HepG2 (cell line): ENCODE results near the gene BSG. TPM values are rescaled to one million over a fixed set of nuclear protein-coding genes. Genes with fewer than 3 reads are reported as not detected.

Experiments
- ATAC-seq: fragments of 200-7000 bp; cut with Tn5 transposase; 3 replicates; pipeline ENCODE4 v1.9.1; 2020; ENCODE audit warnings: mild to moderate bottlenecking, moderate library complexity
- BruUV-seq: library from RNA; stranded (reverse); fragments of 400-500 nt; replicated peaks from 2 replicates; lab custom pipeline; 2021; lab: Mats Ljungman, UMichigan
- CTCF ChIA-PET: fragments of 300-600 bp; formaldehyde crosslinking; extraction: SDS; loops from one replicate; lab custom pipeline; 2021; ENCODE audit warnings: low total read pairs, inconsistent platforms, low intra/inter-chr PET ratio; lab: Yijun Ruan, JAX
- POLR2A ChIA-PET: fragments of 350-600 bp; sonication (Branson Sonifier 250); formaldehyde crosslinking; loops from one replicate; lab custom pipeline; 2020; ENCODE audit warnings: antibody characterized with exemption, inconsistent platforms; lab: Yijun Ruan, JAX
- DNase-seq: peaks from one replicate; pipeline ENCODE4 v3.0.0-alpha.2; 2015; ENCODE audit warnings: low spot score
- FAIRE-seq: peaks from 3 replicates; lab custom pipeline; 2011; peaks lifted over from hg19 to GRCh38; lab: Jason Lieb, UNC
- H2AFZ ChIP-seq: one replicate; pipeline ENCODE4 v1.6.1; 2011; ENCODE audit warnings: low read length, inconsistent platforms
- H3K27ac ChIP-seq: fragments of 300-600 bp; 3 replicates; pipeline ENCODE4 v1.8.0; 2011; ENCODE audit warnings: mixed run types, mild to moderate bottlenecking, mixed read lengths, low read length, inconsistent platforms; ENCODE audit not compliant: insufficient read depth; ENCODE audit errors: extremely low read length
- H3K27me3 ChIP-seq, 2 experiments: fragments of 200-600 bp in 1 of 2; 2 replicates in 1 of 2; 3 replicates in 1 of 2; pipeline versions ENCODE4 v1.6.0 to v1.8.0; 2011; ENCODE audit warnings: low read length in 2 of 2, mild to moderate bottlenecking in 2 of 2, moderate library complexity in 2 of 2, inconsistent platforms in 1 of 2; ENCODE audit not compliant: insufficient read depth in 2 of 2, control insufficient read depth in 1 of 2
- H3K36me3 ChIP-seq, 2 experiments: fragments of 200-600 bp in 1 of 2; replicated peaks in 1 of 2; 2 replicates in 1 of 2; 3 replicates in 1 of 2; pipeline versions ENCODE4 v1.5.1 to v1.8.0; 2011; ENCODE audit warnings: low read length in 2 of 2, inconsistent platforms in 1 of 2; ENCODE audit not compliant: insufficient read depth in 2 of 2, control insufficient read depth in 1 of 2
- H3K4me1 ChIP-seq: 2 replicates; pipeline ENCODE4 v1.5.1; 2012; ENCODE audit warnings: low read length, inconsistent platforms; ENCODE audit not compliant: insufficient read depth
- H3K4me2 ChIP-seq: 2 replicates; pipeline ENCODE4 v1.6.0; 2011; ENCODE audit warnings: low read depth, low read length, inconsistent platforms
- H3K4me3 ChIP-seq, 3 experiments: fragments of 200-600 bp in 1 of 3; sonication (generic), shearing (Covaris generic) in 1 of 3; replicated peaks in 1 of 3; 2 replicates each; pipeline ENCODE4 v1.5.1; 2011 to 2016; ENCODE audit warnings: low read length in 3 of 3, inconsistent platforms in 2 of 3, low read depth in 2 of 3, mild to moderate bottlenecking in 2 of 3, control low read depth in 1 of 3, mixed read lengths in 1 of 3; ENCODE audit not compliant: insufficient read depth in 1 of 3
- H3K79me2 ChIP-seq: one replicate; pipeline ENCODE4 v1.6.1; 2011; ENCODE audit warnings: low read length, inconsistent platforms; ENCODE audit not compliant: insufficient read depth
- H3K9ac ChIP-seq: 2 replicates; pipeline ENCODE4 v1.6.0; 2011; ENCODE audit warnings: mild to moderate bottlenecking, low read depth, low read length, inconsistent platforms; ENCODE audit not compliant: insufficient read depth
- H3K9me3 ChIP-seq: 2 replicates; pipeline ENCODE4 v1.5.1; 2012; ENCODE audit warnings: mild to moderate bottlenecking, low read length
- H4K20me1 ChIP-seq: 2 replicates; pipeline ENCODE4 v1.6.0; 2011; ENCODE audit warnings: inconsistent platforms, mild to moderate bottlenecking, low read length, moderate library complexity; ENCODE audit not compliant: insufficient read depth
- DMAP1 ChIP-seq: IDR thresholded peaks from 2 replicates; pipeline ENCODE4 v1.6.1; 2016
- EP300 ChIP-seq, 3 experiments: sonication (generic) in 1 of 3; formaldehyde crosslinking in 1 of 3; IDR thresholded peaks; 2 replicates each; pipeline versions ENCODE4 v1.5.1 to v1.6.1; 2011 to 2020; ENCODE audit warnings: low read depth in 2 of 3, low read length in 2 of 3, borderline replicate concordance in 1 of 3, improper control_type of control experiment in 1 of 3, mild to moderate bottlenecking in 1 of 3, missing genetic modification reagents in 1 of 3, moderate library complexity in 1 of 3
- GTF3A ChIP-seq: sonication (generic); formaldehyde crosslinking; conservative IDR thresholded peaks from 2 replicates; pipeline ENCODE4 v1.4.0; 2020; ENCODE audit warnings: mild to moderate bottlenecking, missing genetic modification reagents
- KDM5A ChIP-seq: fragments of 200-600 bp; sonication (generic); IDR thresholded peaks from 2 replicates; pipeline ENCODE4 v1.7.0; 2018; ENCODE audit warnings: antibody characterized with exemption, mild to moderate bottlenecking, low read length, borderline replicate concordance
- KLF6 ChIP-seq: IDR thresholded peaks from 2 replicates; pipeline ENCODE4 v1.8.0; 2016; ENCODE audit warnings: missing biosample characterization, missing genetic modification reagents
- MBNL3 ChIP-seq: fragments of 250-450 bp; sonication (Bioruptor Pico); conservative IDR thresholded peaks from 2 replicates; pipeline ENCODE4 v1.8.0; 2022; ENCODE audit warnings: mild to moderate bottlenecking, inconsistent platforms
- NBN ChIP-seq: fragments of 450-650 bp; conservative IDR thresholded peaks from 2 replicates; pipeline ENCODE4 v1.6.1; 2017
- NFIB ChIP-seq: sonication (generic); formaldehyde crosslinking; IDR thresholded peaks from 2 replicates; pipeline ENCODE4 v1.9.0; 2021; ENCODE audit warnings: missing genetic modification reagents, mild to moderate bottlenecking, borderline replicate concordance
- POLR2G ChIP-seq: fragments of 200-400 bp; formaldehyde crosslinking; IDR thresholded peaks from 2 replicates; pipeline ENCODE4 v1.6.1; 2018; ENCODE audit warnings: mild to moderate bottlenecking, low read depth, low read length, moderate library complexity
- SALL1 ChIP-seq: sonication (generic); formaldehyde crosslinking; IDR thresholded peaks from 2 replicates; pipeline ENCODE4 v1.8.0; 2022; ENCODE audit warnings: mild to moderate bottlenecking, missing genetic modification reagents
- SIN3B ChIP-seq: fragments of 150-350 bp; IDR thresholded peaks from 2 replicates; pipeline ENCODE4 v1.6.1; 2014; ENCODE audit warnings: low read length
- SNAI1 ChIP-seq: sonication (generic); formaldehyde crosslinking; IDR thresholded peaks from 2 replicates; pipeline ENCODE4 v1.5.0; 2020; ENCODE audit warnings: mild to moderate bottlenecking, missing genetic modification reagents, borderline replicate concordance
- SP1 ChIP-seq, 2 experiments: fragments of 450-650 bp in 1 of 2; sonication (generic) in 1 of 2; formaldehyde crosslinking in 1 of 2; IDR thresholded peaks; 2 replicates each; pipeline versions ENCODE4 v1.4.0 to v1.6.1; 2016 to 2020; ENCODE audit warnings: missing genetic modification reagents in 1 of 2
- TSC22D2 ChIP-seq: sonication (generic); formaldehyde crosslinking; IDR thresholded peaks from 2 replicates; pipeline ENCODE4 v1.5.1; 2020; ENCODE audit warnings: missing genetic modification reagents, mild to moderate bottlenecking, borderline replicate concordance
- ZNF317 ChIP-seq: sonication (generic); formaldehyde crosslinking; IDR thresholded peaks from 2 replicates; pipeline ENCODE4 v1.5.0; 2020; ENCODE audit warnings: mild to moderate bottlenecking, missing genetic modification reagents
- ZNF451 ChIP-seq: sonication (generic); formaldehyde crosslinking; IDR thresholded peaks from 2 replicates; pipeline ENCODE4 v1.5.0; 2020; ENCODE audit warnings: mild to moderate bottlenecking, missing genetic modification reagents
- ZNF768 ChIP-seq: sonication (generic); formaldehyde crosslinking; IDR thresholded peaks from 2 replicates; pipeline ENCODE4 v1.4.0; 2020; ENCODE audit warnings: missing genetic modification reagents
- ZNF781 ChIP-seq: sonication (generic); formaldehyde crosslinking; IDR thresholded peaks from 2 replicates; pipeline ENCODE4 v1.5.1; 2020; ENCODE audit warnings: borderline replicate concordance, mild to moderate bottlenecking, missing genetic modification reagents; ENCODE audit errors: not compliant biosample characterization
- ZNF792 ChIP-seq: IDR thresholded peaks from 2 replicates; pipeline ENCODE4 v1.6.1; 2016
- WGBS: methylation state at CpG from one replicate; pipeline ENCODE4 v1.1.6; 2017; ENCODE audit warnings: low lambda C conversion rate; 5-methylcytosine and 5-hydroxymethylcytosine counted together
- in situ Hi-C: cut with HindIII; loops from 2 replicates; pipeline ENCODE4 v1.10.0; 2017; ENCODE audit warnings: low pct_unique_long_range_greater_than_20kb; ENCODE audit not compliant: extremely low pct_ligation_motif_present
- intact Hi-C: fragments of 100-400 bp; cut with micrococcal nuclease; formaldehyde crosslinking; loops from one replicate; pipeline ENCODE4 v1.10.0; 2022; ENCODE audit not compliant: unreplicated experiment
- polyA plus RNA-seq, 8 experiments: library from polyadenylated mRNA; depleted of rRNA in 3 of 8; stranded (reverse) in 7 of 8; unstranded in 1 of 8; fragments of >200 nt; fragmentation: Illumina TruSeq in 4 of 8; extraction: Trizol in 4 of 8; gene quantifications; 2 replicates each; pipeline versions ENCODE4 v1.2.1 to v1.2.3, GENCODE V29; 2011 to 2016; ENCODE audit warnings: low read depth in 4 of 8, missing spikeins in 1 of 8, mixed read lengths in 1 of 8; ENCODE audit not compliant: insufficient read depth in 1 of 8
- total RNA-seq, 5 experiments: library from RNA; depleted of rRNA; stranded (reverse); fragments of >200 nt; fragmentation: Illumina TruSeq; extraction: Trizol; gene quantifications; 2 replicates each; pipeline ENCODE4 v1.2.3, GENCODE V29; 2016; ENCODE audit warnings: low read depth in 1 of 5
- TF ChIP-seq, protein P1 (sequence below): sonication (generic); formaldehyde crosslinking; conservative IDR thresholded peaks from 2 replicates; pipeline ENCODE4 v1.4.0; 2020; ENCODE audit warnings: missing genetic modification reagents
- TF ChIP-seq, protein P2 (sequence below): sonication (generic); formaldehyde crosslinking; IDR thresholded peaks from 2 replicates; pipeline ENCODE4 v1.4.0; 2020; ENCODE audit warnings: missing genetic modification reagents

The BSG gene
- total and polyA plus RNA-seq, 2 of the 13 experiments (the other 11 are each of a cell fraction or from before 2014, with no cell fraction given), result 309 to 754 TPM

- POLR2A ChIA-PET, result interaction anchor here (0.7 to 2.4 kb wide), 10 partner anchors 28 to 128 kb away, joined by 3 to 21 read pairs (median 4); partner anchors contain the start of genes CDC34 and RNF126
- TF ChIP-seq KDM5A (0 out of 2 replicates have a peak, but pooled peaks have one; percentile 5), SALL1 (CRISPR knock-in tag) (peak; percentile 53), ZNF792 (no peak), ZNF781 (peak; percentile 93), EP300 (IDR thresholded peaks at IDR 0.05; ENCODE audit: low read depth in 2 of 2, low read length in 2 of 2) (no peak), EP300 (CRISPR knock-in tag; IDR thresholded peaks at IDR 0.05; ENCODE audit: borderline replicate concordance) (no peak), ZNF317 (CRISPR knock-in tag) (peak; percentile 14; the same call in 1 of the 2 replicates), SP1 (IDR thresholded peaks at IDR 0.05) (no peak), SP1 (CRISPR knock-in tag; IDR thresholded peaks at IDR 0.05) (no peak), DMAP1 (CRISPR knock-in tag) (peak; percentile 54; the same call in 1 of the 2 replicates), TSC22D2 (0 out of 2 replicates have a peak, but pooled peaks have one; percentile 41), KLF6 (CRISPR knock-in tag) (peak; percentile 53; the same call in 1 of the 2 replicates), SIN3B (no peak), POLR2G (0 out of 2 replicates have a peak, but pooled peaks have one; percentile 49), NFIB (CRISPR knock-in tag) (no peak), ZNF451 (CRISPR knock-in tag) (no peak; the same call in 1 of the 2 replicates), MBNL3 (no peak), NBN (no peak), ZNF768 (CRISPR knock-in tag) (no peak), SNAI1 (CRISPR knock-in tag) (0 out of 2 replicates have a peak, but pooled peaks have one; percentile 25), GTF3A (CRISPR knock-in tag) (no peak)
- TF ChIP-seq, protein P1, sequence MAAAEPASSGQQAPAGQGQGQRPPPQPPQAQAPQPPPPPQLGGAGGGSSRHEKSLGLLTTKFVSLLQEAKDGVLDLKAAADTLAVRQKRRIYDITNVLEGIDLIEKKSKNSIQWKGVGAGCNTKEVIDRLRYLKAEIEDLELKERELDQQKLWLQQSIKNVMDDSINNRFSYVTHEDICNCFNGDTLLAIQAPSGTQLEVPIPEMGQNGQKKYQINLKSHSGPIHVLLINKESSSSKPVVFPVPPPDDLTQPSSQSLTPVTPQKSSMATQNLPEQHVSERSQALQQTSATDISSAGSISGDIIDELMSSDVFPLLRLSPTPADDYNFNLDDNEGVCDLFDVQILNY, result no peak
- TF ChIP-seq, protein P2, sequence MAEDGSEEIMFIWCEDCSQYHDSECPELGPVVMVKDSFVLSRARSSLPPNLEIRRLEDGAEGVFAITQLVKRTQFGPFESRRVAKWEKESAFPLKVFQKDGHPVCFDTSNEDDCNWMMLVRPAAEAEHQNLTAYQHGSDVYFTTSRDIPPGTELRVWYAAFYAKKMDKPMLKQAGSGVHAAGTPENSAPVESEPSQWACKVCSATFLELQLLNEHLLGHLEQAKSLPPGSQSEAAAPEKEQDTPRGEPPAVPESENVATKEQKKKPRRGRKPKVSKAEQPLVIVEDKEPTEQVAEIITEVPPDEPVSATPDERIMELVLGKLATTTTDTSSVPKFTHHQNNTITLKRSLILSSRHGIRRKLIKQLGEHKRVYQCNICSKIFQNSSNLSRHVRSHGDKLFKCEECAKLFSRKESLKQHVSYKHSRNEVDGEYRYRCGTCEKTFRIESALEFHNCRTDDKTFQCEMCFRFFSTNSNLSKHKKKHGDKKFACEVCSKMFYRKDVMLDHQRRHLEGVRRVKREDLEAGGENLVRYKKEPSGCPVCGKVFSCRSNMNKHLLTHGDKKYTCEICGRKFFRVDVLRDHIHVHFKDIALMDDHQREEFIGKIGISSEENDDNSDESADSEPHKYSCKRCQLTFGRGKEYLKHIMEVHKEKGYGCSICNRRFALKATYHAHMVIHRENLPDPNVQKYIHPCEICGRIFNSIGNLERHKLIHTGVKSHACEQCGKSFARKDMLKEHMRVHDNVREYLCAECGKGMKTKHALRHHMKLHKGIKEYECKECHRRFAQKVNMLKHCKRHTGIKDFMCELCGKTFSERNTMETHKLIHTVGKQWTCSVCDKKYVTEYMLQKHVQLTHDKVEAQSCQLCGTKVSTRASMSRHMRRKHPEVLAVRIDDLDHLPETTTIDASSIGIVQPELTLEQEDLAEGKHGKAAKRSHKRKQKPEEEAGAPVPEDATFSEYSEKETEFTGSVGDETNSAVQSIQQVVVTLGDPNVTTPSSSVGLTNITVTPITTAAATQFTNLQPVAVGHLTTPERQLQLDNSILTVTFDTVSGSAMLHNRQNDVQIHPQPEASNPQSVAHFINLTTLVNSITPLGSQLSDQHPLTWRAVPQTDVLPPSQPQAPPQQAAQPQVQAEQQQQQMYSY (CRISPR knock-in tag), result 0 out of 2 replicates have a peak, but pooled peaks have one; percentile 20
Observed at GRCh38 chr19:632579-633067, 60.2 kb downstream of the BSG start.

More at GRCh38 chr19:632579-633067, 60.2 kb downstream of the BSG start:
- Histone ChIP-seq H3K9ac (peak overlapping the region; percentile 92), H2AFZ (no peak overlapping the region), H3K27ac (peak overlapping the region; percentile 97), H3K27me3 (no peaks in the 10 kb centered on the region; a peak in 1 of 5 replicates), H3K4me2 (peak overlapping the region; percentile 91), H3K4me1 (peaks cover 36% of the 10 kb centered on the region), H3K9me3 (no peaks in the 10 kb centered on the region), H3K4me3 (peak overlapping the region; percentile 91 to 98 (median 98)), H4K20me1 (peaks cover 7% of the 10 kb centered on the region; the same call in 1 of the 2 replicates), H3K79me2 (peaks cover 30% of the 10 kb centered on the region), H3K36me3 (peaks cover 3 to 22% of the 10 kb centered on the region in 2 experiments; a peak in 2 of 5 replicates)
- 0% methylated on average over 19 of the region's 35 CpGs for WGBS
- DNase-seq, result peak; percentile 67
- peak; percentile 85 for ATAC-seq
- CTCF ChIA-PET, result interaction anchor here (1.0 kb wide), 1 partner anchor 44 kb away, joined by 3 read pairs; no protein-coding TSS in a partner anchor
- in situ Hi-C loops (no loop called here), intact Hi-C loops (no loop called here)
- peak; percentile 50 for FAIRE-seq
- BruUV-seq, result no TSS peak
